Measurements from ENCODE around the gene TRERF1.

DNA sequence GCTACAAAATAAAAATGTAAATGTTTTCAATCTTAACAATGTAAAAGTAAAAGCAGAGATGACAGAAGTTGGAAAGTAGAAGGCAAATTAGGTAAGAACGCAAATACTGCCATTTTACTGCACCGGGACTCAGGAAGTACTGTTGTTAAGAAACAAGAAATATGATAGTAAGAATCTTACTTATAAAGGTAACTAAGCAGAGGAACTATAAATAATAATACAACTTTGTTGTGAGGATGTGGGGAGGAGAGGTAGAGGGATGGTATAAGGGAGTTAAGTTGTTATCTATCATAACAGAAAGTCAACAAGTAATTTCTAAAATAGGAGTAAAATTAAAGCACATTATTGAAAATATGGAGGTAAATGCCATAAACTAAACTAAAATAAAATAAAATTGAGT, 129.8 kb downstream of the TRERF1 start:
- TF ChIP-seq POLR2A (IDR thresholded peaks at IDR 0.05): no peak
- TF ChIP-seq, protein P1, sequence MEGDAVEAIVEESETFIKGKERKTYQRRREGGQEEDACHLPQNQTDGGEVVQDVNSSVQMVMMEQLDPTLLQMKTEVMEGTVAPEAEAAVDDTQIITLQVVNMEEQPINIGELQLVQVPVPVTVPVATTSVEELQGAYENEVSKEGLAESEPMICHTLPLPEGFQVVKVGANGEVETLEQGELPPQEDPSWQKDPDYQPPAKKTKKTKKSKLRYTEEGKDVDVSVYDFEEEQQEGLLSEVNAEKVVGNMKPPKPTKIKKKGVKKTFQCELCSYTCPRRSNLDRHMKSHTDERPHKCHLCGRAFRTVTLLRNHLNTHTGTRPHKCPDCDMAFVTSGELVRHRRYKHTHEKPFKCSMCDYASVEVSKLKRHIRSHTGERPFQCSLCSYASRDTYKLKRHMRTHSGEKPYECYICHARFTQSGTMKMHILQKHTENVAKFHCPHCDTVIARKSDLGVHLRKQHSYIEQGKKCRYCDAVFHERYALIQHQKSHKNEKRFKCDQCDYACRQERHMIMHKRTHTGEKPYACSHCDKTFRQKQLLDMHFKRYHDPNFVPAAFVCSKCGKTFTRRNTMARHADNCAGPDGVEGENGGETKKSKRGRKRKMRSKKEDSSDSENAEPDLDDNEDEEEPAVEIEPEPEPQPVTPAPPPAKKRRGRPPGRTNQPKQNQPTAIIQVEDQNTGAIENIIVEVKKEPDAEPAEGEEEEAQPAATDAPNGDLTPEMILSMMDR (IDR thresholded peaks at IDR 0.05): no peak

Data from lower leg skin (tissue), 3 donors.